D341Med (cell line): ENCODE measurements around the gene ARHGAP6.

Source experiments
- DNase-seq: peaks from one replicate; pipeline ENCODE4 v3.0.0; 2012; ENCODE audit warnings: low spot score

Gene ARHGAP6

DNA sequence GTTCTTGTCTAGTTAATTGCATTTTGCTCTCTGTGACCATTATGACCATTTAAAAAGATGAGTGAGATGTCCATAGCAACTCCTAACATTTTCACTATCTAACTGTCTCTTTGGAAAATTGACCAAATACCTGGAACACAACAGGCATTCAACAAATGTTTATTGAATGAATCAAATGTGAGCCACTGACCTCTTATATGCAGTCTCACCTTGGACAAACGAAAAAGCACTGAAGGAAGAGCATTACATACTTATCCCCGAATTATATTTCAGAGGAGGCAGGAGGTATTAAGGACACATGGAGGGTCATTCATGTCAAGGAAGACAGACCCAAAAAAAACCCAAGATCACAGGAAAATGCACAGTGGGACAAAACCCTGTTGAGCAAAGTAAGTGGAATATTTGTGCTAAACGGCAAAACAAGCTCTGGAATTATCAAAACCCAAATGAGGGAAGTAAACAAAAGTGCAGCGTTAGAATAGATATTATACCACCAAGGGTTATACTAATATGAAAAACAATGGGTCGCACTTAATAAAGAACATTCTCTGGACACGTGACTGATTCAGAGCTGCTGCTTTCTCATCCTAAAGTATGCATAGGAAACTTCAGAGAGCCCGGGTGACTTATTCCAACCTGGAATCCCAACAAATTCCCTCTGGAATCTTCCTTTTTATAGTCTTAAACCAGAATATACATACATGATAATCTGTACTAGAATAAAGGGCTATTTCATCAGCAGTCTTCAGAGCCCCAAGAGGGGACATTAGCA, 240.6 kb downstream of the ARHGAP6 start:
- no peak for DNase-seq

DNA sequence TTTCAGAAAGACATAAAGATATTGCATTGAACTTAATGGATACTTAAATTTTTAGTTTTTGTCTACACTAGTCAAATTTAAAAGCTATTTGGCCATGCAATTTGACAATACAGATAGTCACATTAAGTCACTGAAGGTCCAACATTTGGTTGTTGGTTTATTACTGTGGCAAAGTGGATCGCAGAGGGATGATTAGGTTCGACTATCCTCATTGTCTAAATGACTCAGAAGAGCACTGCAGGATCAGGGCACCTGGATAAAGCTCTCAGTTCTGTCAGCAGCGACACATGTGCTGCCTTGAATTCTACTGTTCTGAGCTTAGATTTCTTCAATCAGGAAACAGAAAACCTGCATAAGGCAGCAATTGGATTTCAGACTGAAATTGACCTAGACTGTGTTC, 241.8 kb downstream of the ARHGAP6 start:
- DNase-seq: no peak

DNA sequence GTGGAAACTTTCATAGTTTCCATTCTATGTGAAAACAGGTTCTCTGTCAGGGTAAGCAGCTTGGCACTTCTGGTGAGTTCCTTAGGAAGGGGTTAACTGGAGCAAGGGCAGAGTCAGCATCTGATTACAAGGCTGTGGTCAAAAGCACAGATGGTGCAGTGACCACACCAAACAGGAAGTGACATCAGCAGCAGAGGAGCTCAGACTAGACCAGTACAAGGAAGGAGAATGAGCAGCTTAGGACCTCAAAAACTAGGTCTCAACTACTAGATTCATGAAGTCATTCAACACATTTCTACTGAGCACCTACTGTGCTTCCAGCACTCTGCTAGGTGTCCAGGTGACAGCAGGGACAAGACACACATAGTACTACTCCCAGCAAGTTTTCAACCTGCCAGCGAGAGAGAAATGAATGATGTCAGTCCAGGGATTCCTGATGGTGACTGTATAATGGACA, 242.3 kb downstream of the ARHGAP6 start:
- no peak for DNase-seq

DNA sequence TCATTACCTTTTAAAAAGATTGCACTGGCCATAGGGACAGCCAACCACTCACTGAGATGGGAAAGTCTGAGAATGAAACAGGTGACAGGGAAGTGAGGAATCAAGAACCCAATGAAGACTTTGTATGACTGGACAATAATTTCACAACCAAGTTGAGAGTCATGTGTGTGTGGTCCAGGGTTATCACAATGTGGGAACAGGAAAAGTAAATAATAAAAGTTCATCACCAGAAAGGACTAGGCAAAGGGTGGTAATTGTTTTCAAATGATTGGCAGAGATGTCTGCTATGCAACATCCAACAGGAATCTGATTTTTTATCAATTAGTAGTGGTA, 243.2 kb downstream of the ARHGAP6 start:
- no peak for DNase-seq

DNA sequence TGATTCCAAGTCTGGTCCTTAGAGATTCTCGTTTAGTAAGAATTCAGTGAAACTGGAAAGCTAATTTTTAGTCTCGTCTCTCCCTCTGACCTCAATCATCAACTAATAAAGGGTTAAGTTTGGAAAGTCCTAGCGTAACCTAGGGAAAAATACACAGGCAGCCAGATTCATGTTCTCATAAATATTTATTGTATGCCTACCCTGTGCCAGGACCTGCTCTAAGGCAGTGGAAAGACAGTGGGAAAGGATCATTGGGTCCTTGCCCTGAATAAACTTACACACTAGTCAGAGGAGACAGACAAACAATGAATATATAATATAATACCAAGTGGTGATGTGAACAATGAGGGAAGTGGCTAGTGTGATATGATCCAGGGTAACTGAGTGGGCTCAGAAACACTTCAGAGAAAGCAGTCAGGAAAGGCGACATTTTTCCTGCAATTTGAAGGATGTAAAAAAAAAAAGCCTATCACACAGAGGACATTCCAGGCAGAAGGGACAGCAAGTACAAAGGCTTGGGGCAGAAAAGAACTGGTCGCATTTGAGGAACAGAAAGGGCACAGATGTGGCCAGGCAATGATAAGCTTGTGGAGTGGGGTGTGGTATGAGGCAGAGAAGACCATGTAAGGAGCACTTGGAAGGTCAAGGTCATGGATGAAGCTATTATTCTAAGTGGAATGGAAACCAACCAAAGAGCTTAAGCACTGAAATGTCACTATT, 243.8 kb downstream of the ARHGAP6 start:
- DNase-seq: no peak

DNA sequence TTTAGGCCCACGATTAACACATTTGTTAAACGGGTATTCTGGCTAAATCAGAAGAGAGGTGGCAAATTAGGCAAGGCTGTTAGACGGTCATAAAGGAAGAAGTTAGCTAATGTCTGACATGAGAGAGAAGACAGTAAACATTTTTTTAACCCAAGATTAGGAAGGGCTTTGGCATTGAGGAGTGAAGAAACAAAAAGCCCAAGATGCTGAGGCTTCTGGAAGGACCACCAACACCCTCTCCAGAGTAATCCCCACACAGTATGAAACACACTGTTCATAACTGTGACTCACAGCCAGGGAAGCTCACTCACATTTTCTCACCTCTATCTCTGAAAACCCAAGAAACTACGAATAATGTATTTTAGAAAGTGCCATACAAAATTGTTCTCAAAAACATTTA, 244.9 kb downstream of the ARHGAP6 start:
- no peak for DNase-seq

DNA sequence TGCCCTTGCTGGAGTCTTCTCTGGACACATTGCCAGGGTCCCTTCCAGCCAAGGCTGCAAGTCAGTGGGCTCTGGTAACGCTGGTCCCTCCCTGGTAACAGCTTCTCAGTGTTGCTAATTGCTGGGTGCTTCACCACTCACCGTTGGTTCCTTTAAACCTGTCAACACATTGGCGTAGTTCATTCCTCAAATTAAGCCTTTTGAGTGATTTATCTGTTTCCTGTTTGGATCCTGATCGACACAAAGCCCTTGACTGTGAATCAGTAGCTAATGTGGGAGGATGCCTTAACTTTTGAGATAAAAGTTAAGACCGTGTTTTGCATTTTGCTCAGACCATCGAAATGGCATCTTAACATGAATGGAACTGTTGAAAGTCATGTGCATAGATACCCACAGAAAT, 246.6 kb downstream of the ARHGAP6 start:
- DNase-seq: no peak

DNA sequence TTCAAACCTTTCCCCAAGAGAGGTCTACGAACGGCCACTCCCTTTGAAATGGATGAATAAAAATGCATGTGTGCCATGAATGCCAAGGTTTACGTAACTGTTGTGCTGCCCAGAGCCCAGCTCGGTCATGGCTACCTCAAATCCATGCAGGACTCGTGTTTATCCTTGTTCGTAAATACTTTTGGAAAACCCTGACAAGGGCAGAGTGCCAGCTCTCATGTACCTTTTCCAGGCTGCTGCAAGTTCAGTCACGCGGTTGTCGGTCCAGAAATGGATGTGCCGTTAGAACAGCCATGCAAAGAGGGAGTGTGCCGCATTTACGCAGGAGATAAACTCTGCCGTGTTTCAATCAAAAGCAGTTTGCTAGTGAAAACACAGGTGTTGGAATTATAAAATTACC, 249.1 kb downstream of the ARHGAP6 start:
- no peak for DNase-seq

DNA sequence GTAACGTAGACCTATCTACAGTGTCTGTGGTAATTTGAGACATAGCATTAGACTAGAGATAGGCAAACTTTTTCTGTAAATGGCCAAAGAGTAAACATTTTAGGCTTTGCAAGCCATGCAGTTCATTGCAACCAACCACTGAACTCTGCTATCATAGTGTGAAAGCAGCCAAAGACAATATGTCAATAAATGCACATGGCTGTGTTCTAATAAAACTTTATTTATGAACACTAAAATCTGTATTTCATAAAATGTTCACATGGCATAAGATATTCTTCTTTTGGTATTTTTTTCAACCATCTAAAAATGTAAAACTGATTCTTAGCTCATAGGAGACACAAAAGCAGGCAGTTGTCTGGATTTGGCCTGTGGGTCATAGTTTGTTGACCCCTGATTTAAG, 251.6 kb downstream of the ARHGAP6 start:
- no peak for DNase-seq

DNA sequence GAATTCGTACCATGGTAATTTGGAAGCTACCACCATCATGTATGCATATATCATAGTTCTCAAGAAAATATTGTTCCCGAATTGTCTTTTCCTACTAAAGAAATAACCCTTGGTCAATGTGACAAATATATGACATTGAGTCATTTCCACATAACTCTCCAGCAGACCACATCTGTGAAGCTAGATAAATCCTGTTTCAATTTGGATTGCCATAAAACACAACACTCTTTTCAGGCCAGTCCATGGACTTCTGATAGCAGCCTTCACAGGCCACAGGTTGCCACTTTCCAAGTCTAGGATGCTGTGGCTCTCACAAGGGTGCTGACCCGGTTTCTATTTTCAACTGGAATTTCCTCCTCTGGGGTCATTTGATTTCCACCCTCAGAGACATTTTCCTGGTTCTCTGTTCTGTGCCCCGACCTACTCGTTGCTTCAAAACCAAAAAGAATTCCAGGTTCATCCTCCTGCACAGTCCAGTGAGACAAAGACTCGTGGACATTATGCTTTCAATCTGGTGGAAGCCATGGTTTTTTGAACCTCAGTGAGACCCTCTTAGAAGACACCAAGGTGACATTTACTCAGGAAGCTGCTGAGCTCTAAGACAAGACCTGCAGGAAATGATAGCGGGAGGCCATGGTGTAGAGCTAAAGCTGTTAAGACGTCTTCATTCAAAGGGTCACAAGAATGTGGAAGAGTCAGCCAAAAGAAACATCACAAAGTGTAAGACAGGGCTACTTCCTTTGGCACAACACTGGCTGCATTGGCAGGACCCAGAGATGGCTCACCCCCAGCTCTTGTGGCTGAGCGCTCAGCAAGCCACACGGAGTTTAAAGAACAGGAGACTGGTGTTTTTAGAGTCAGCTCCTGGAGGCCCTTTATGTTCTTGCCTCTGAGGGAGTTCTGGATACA, 252.8 kb downstream of the ARHGAP6 start:
- DNase-seq: no peak

DNA sequence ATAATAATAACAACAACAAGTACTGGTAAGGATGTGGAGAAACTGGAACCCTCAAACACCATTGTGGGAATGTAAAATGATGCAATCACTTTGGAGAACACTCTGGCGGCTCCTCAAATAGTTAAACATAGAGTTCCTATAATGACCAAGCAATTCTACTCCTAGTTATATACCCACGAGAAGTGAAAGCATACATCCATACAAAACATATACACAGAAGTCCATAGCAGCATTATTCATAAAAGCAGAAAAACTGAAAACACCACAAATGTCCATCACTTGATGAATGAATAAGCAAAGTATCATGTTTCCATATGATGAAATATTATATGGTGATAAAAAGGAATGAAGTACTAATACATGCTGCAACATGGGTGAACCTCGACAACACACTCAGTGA, 255.8 kb downstream of the ARHGAP6 start:
- DNase-seq: no peak

DNA sequence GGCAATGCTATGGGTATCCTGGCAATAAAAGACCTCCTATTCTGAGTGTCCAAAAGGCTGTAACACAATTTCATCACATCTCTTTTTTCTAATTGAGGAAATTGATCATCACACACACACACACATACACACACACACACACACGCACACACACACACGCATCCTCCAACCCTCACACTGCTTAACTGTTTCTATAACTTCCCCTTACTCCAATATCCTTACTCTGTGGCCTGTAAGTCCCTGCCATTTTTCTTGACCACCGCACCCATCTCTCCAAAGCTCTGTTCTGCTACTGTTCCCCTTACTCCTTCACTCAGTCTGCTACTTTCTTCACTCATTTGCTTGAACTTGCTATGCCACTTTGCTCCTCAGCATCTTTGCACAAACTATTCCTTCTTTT, 256.9 kb downstream of the ARHGAP6 start:
- DNase-seq: no peak

DNA sequence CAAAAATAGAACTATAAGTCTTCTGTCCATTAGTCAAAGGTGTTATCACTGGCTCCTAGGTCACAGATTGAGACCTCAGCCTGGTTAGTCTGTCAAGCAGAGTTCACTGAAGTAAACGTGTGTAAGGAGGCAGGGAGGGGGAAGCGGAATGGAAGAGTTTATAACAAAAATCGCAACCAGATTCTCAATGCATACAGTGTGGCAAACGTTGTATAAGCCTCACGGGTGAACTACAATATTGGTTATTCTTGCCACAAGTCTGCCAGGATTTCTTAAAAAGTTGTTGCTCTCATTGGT, 257.7 kb downstream of the ARHGAP6 start:
- DNase-seq: no peak

DNA sequence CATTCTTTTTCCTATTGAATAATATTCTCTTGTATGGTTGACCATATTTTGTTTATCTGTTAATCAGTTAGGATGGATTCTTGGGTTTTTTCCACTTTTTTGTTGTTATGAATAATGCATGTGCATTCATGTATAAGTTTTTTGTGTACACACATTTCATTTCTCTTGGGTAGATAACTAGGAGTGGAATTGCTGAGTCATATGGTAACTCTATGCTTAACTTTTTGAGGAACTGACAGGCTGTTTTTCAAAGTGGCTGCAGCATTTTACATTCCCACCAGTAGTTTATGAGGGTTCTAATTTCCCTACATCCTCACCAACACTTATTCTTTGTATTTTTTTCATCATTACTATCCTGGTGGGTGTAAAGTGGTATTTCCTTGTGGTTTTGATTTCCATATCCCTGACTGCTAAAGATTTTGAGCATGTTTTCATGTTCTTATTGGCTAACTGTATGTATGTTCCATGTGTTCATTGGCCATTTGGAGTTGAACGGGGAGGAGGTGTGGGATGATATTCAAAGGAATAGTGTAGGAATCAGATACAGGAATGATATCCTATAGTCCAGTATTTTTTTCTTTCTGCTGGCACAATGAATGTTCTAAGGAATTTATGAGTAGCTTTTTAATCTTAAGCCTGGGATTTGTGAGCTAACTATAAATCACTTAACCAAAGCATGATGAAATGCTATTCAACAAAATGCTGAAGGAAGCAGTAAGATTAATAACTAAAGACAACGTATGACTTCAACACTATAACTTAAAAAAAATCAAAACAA, 258.2 kb downstream of the ARHGAP6 start:
- DNase-seq: no peak

DNA sequence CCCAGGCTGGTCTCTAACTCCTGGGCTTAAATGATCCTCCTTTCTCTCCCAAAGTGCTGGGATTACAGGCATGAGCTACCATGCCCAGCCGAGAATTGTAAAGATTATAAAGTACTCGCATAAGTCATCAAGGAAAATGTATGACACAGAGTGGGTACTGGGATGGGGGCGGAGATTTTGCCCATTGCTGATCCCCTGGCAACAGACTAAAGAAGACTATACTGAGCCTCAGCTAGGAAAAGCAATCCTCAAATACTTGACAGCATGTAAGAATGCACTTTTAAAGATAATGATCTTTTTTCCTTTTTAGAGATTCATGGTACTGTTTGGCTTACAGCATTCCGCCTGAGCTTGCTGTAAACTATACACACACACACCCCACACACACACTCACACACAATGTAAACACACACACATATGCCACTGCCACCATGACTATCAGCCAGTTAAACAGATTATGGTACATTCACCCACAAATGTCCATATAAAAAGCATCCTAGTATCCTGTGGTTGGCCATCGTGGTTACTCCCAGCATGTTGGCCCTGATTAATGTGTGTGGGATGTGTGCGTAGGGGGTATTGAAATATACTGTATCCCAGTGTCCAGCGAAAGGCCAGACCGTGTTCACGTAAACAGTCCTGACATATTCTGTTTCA, 259.5 kb downstream of the ARHGAP6 start:
- DNase-seq: no peak

DNA sequence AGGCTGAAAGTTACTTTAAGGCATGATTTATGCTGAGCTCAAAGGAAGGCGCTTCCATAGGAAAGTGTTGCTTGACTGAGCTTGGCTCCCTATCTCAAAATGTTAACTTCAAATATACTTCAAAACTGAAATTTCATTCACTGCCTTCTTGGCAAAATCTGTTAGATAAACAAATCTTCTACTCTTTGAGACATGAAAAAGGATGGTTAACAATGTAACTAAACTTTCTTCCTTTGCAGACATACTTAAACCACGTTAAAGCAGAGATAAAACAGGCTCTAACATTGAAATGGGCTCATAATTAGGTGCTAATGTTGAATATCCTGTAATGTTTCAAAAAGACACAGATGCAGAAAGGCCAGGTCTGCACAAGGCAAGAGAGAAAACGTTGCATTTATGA, 262.1 kb downstream of the ARHGAP6 start:
- no peak for DNase-seq

DNA sequence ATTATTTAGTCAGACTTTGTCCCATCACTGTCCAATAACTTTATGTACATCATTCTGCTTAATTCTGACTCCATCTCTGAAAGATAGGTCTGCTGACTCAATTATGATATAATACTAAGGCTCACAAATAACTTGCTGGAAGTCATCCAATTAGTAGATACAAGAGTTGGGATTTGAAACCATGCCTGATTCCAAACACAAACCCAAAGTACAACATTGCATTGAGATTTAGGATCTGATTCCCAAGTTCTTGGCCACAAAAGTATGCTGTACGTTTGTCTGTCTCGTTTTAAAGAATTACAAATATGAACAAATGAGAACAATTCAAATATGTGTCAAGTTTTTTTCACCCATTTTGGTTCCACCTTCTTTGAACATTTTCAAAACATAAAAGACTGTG, 263.8 kb downstream of the ARHGAP6 start:
- DNase-seq: no peak

DNA sequence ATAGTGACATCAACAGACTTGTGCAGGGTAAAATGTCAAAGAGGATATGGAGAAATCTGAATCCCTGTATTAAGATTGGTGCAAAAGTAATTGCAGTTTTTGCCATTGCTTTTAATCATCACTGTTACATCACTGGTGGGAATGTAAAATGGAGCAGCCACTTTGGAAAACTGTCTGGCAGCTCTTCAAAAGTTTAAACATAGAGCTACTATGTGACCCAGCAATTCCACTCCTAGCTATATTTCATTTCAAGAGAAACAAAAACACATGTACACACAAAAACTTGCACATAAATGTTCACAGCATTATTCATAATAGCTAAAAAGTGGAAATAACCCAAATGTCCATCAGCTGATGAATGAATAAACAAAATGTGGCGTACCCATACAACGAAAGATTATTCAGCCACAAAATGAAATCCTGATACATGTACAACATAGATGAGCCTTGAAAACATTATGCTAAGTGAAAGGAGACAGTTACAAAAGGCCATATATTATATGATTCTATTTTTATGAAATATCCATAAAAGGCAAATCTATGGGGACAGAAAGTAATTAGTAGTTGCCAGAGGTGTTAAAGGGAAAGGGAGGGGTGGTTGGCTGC, 266.1 kb downstream of the ARHGAP6 start:
- no peak for DNase-seq

DNA sequence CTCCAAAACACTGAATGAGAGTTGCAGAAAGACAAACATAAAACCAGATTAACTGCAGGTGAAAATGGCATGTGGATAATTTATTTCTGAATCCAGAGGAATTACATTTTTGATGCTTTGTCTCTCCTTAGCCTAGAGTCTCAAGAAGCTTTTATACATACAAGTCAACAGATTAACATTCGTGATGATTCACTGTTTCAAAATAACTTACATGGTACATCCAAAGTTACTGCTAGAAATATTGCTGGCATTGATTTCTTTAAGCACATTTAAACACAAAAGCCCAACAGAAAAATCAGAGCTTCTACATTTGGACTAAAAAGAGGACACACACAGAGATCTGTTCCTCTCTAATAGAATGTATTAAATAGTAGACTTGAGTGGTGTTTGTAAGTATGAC, 266.9 kb downstream of the ARHGAP6 start:
- no peak for DNase-seq

DNA sequence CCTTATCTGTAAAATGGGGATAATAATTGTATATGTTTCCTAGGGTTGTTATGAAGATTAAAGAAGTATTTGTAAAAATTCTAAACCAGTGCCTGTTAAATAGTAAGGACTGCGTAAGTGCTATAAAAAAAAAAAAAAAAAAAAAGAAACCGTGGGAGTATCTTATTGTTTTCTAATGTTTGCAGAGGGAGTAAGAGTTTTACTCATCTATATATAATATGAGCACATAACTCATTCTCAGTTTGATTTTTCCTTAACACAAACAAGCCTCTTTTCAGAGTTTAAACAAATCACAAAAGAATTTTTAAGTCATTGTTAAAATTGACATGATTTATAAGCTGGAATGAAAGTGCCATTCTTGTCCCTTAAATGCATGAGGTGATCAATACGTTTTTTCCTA, 267.6 kb downstream of the ARHGAP6 start:
- DNase-seq: no peak

DNA sequence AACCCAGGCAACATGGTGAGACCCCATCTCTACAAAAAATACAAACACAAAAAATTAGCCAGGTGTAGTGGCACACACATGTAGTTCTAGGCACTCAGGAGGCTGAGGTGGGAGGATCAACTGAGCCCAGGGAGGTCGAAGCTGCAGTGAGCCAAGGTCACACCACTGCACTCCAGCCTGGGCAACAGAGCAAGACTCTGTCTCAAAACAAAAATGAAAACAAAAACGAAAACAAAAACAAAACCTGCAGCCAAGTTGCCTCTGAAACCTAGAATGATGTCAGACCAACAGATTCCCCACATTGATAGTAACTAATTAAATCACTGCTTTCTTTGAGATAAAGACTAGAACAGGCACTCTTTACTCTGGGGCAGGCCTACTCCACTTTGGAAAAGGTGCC, 268.0 kb downstream of the ARHGAP6 start:
- no peak for DNase-seq
